ENCODE measurements around the gene SNED1. TPM values are rescaled to one million over a fixed set of nuclear protein-coding genes. Genes with fewer than 3 reads are reported as not detected.
"Not testable (repeated sequence)": the region's sequence is repeated elsewhere in the genome, so short reads cannot be mapped to it uniquely, and the experiment has no call there.

SNED1 gene
- total and polyA plus RNA-seq, 2 donors, result 3.2 to 7.1 TPM

GRCh38 chr2:241096979-241097378, 98.6 kb downstream of the SNED1 start:
- no peak overlapping the region for H3K4me3 ChIP-seq (ENCODE audit: low read length in 2 of 2)
- H3K4me1 ChIP-seq (ENCODE audit: control insufficient read depth in 2 of 2, insufficient read depth in 2 of 2, low read length in 2 of 2), result peaks cover 16 to 20% of the 10 kb centered on the region in 2 donors
- H3K36me3 ChIP-seq (ENCODE audit: control insufficient read depth in 2 of 2, insufficient read depth in 2 of 2, low read length in 1 of 2), result peaks cover 51 to 69% of the 10 kb centered on the region in 2 donors
- no peaks in the 10 kb centered on the region for H3K27me3 ChIP-seq (ENCODE audit: control insufficient read depth in 2 of 2, insufficient read depth in 1 of 2, low read length in 1 of 2)
- H3K27ac ChIP-seq (ENCODE audit: low read depth in 1 of 2, low read length in 1 of 2), result no peak overlapping the region
- DNase-seq (ENCODE audit: low read depth in 6 of 9, low spot score in 9 of 9), result no peak
- 97% methylated on average over 8 of the region's 8 CpGs for WGBS
- no peaks in the 10 kb centered on the region for H3K9me3 ChIP-seq (ENCODE audit: control insufficient read depth in 2 of 2, insufficient read depth in 1 of 2, low read length in 1 of 2)

GRCh38 chr2:241099246-241099645, 100.8 kb downstream of the SNED1 start:
- Histone ChIP-seq H3K27ac (ENCODE audit: low read depth in 1 of 2, low read length in 1 of 2) (no peak overlapping the region), H3K9me3 (ENCODE audit: control insufficient read depth in 2 of 2, insufficient read depth in 1 of 2, low read length in 1 of 2) (no peaks in the 10 kb centered on the region), H3K4me1 (ENCODE audit: control insufficient read depth in 2 of 2, insufficient read depth in 2 of 2, low read length in 2 of 2) (peaks cover 20 to 26% of the 10 kb centered on the region in 2 donors), H3K4me3 (ENCODE audit: low read length in 2 of 2) (no peak overlapping the region), H3K36me3 (ENCODE audit: control insufficient read depth in 2 of 2, insufficient read depth in 2 of 2, low read length in 1 of 2) (peaks cover 29 to 48% of the 10 kb centered on the region in 2 donors), H3K27me3 (ENCODE audit: control insufficient read depth in 2 of 2, insufficient read depth in 1 of 2, low read length in 1 of 2) (no peaks in the 10 kb centered on the region)
- 96% methylated on average over 5 of the region's 5 CpGs for WGBS
- no peak for DNase-seq (ENCODE audit: low read depth in 6 of 9, low spot score in 9 of 9)

- Histone ChIP-seq H3K36me3 (ENCODE audit: control insufficient read depth in 2 of 2, insufficient read depth in 2 of 2, low read length in 1 of 2) (peaks cover 13 to 35% of the 10 kb centered on the region in 2 donors), H3K4me3 (ENCODE audit: low read length in 2 of 2) (peak within 1 kb of the TSS; percentile 86 to 90), H3K27me3 (ENCODE audit: control insufficient read depth in 2 of 2, insufficient read depth in 1 of 2, low read length in 1 of 2) (no peaks in the 10 kb centered on the region), H3K4me1 (ENCODE audit: control insufficient read depth in 2 of 2, insufficient read depth in 2 of 2, low read length in 2 of 2) (peaks cover 12 to 13% of the 10 kb centered on the region in 2 donors), H3K9me3 (ENCODE audit: control insufficient read depth in 2 of 2, insufficient read depth in 1 of 2, low read length in 1 of 2) (no peaks in the 10 kb centered on the region), H3K27ac (ENCODE audit: low read depth in 1 of 2, low read length in 1 of 2) (peak within 1 kb of the TSS; percentile 85 to 93)
- DNase-seq (ENCODE audit: low read depth in 6 of 9, low spot score in 9 of 9), result peak; percentile 52 to 91 (median 80)
- WGBS, result under 1% methylated on average over 56 of the region's 56 CpGs
Measured at GRCh38 chr2:241102239-241102803, 103.9 kb downstream of the SNED1 start, which contains the start of gene MTERF4. TSS of gene MTERF4 (minus strand) at chr2:241102287. CDS start at chr2:241102273, 14 bp downstream.

- H3K27ac ChIP-seq (ENCODE audit: low read depth in 1 of 2, low read length in 1 of 2), result peak overlapping the region; percentile 85 to 93
- no peak for DNase-seq (ENCODE audit: low read depth in 6 of 9, low spot score in 9 of 9)
- H3K4me3 ChIP-seq (ENCODE audit: low read length in 2 of 2), result peak overlapping the region; percentile 86 to 90
- WGBS, result 68% methylated on average over 5 of the region's 5 CpGs
- no peaks in the 10 kb centered on the region for H3K27me3 ChIP-seq (ENCODE audit: control insufficient read depth in 2 of 2, insufficient read depth in 1 of 2, low read length in 1 of 2)
- peaks cover 12 to 13% of the 10 kb centered on the region in 2 donors for H3K4me1 ChIP-seq (ENCODE audit: control insufficient read depth in 2 of 2, insufficient read depth in 2 of 2, low read length in 2 of 2)
- peaks cover 20 to 35% of the 10 kb centered on the region in 2 donors for H3K36me3 ChIP-seq (ENCODE audit: control insufficient read depth in 2 of 2, insufficient read depth in 2 of 2, low read length in 1 of 2)
- peaks cover 0 to under 1% of the 10 kb centered on the region in 2 donors for H3K9me3 ChIP-seq (ENCODE audit: control insufficient read depth in 2 of 2, insufficient read depth in 1 of 2, low read length in 1 of 2)
Measured at GRCh38 chr2:241103176-241103595, 104.8 kb downstream of the SNED1 start.

GRCh38 chr2:241104611-241105010, 106.2 kb downstream of the SNED1 start:
- Histone ChIP-seq H3K36me3 (ENCODE audit: control insufficient read depth in 2 of 2, insufficient read depth in 2 of 2, low read length in 1 of 2) (peaks cover 15 to 22% of the 10 kb centered on the region in 2 donors), H3K4me1 (ENCODE audit: control insufficient read depth in 2 of 2, insufficient read depth in 2 of 2, low read length in 2 of 2) (peaks cover 11 to 20% of the 10 kb centered on the region in 2 donors)
- not testable (repeated sequence) for H3K9me3 ChIP-seq (ENCODE audit: control insufficient read depth in 2 of 2, insufficient read depth in 1 of 2, low read length in 1 of 2); H3K4me3 ChIP-seq (ENCODE audit: low read length in 2 of 2); H3K27ac ChIP-seq (ENCODE audit: low read depth in 1 of 2, low read length in 1 of 2); DNase-seq (ENCODE audit: low read depth in 6 of 9, low spot score in 9 of 9); H3K27me3 ChIP-seq (ENCODE audit: control insufficient read depth in 2 of 2, insufficient read depth in 1 of 2, low read length in 1 of 2)
- WGBS, result 98% methylated on average over 10 of the region's 10 CpGs

- peaks cover 11 to 20% of the 10 kb centered on the region in 2 donors for H3K4me1 ChIP-seq (ENCODE audit: control insufficient read depth in 2 of 2, insufficient read depth in 2 of 2, low read length in 2 of 2)
Measured at GRCh38 chr2:241105641-241106040, 107.2 kb downstream of the SNED1 start.

GRCh38 chr2:241107031-241107783, 108.8 kb downstream of the SNED1 start:
- DNase-seq (ENCODE audit: low read depth in 6 of 9, low spot score in 9 of 9), result no peak
- 97% methylated on average over 9 of the region's 9 CpGs for WGBS
- peaks cover 4 to 14% of the 10 kb centered on the region in 2 donors for H3K4me1 ChIP-seq (ENCODE audit: control insufficient read depth in 2 of 2, insufficient read depth in 2 of 2, low read length in 2 of 2)
- H3K36me3 ChIP-seq (ENCODE audit: control insufficient read depth in 2 of 2, insufficient read depth in 2 of 2, low read length in 1 of 2), result peaks cover 12 to 21% of the 10 kb centered on the region in 2 donors
- H3K9me3 ChIP-seq (ENCODE audit: control insufficient read depth in 2 of 2, insufficient read depth in 1 of 2, low read length in 1 of 2), result peaks cover 0 to 3% of the 10 kb centered on the region in 2 donors
- no peak overlapping the region for H3K4me3 ChIP-seq (ENCODE audit: low read length in 2 of 2)
- no peaks in the 10 kb centered on the region for H3K27me3 ChIP-seq (ENCODE audit: control insufficient read depth in 2 of 2, insufficient read depth in 1 of 2, low read length in 1 of 2)
- no peak overlapping the region for H3K27ac ChIP-seq (ENCODE audit: low read depth in 1 of 2, low read length in 1 of 2)

More at GRCh38 chr2:241105641-241106040, 107.2 kb downstream of the SNED1 start:
- DNase-seq (ENCODE audit: low read depth in 6 of 9, low spot score in 9 of 9), result no peak
- Histone ChIP-seq H3K27ac (ENCODE audit: low read depth in 1 of 2, low read length in 1 of 2) (no peak overlapping the region), H3K9me3 (ENCODE audit: control insufficient read depth in 2 of 2, insufficient read depth in 1 of 2, low read length in 1 of 2) (peaks cover 0 to 3% of the 10 kb centered on the region in 2 donors), H3K36me3 (ENCODE audit: control insufficient read depth in 2 of 2, insufficient read depth in 2 of 2, low read length in 1 of 2) (peaks cover 12 to 18% of the 10 kb centered on the region in 2 donors), H3K27me3 (ENCODE audit: control insufficient read depth in 2 of 2, insufficient read depth in 1 of 2, low read length in 1 of 2) (no peaks in the 10 kb centered on the region), H3K4me3 (ENCODE audit: low read length in 2 of 2) (no peak overlapping the region)
- 87% methylated on average over 3 of the region's 3 CpGs for WGBS

GRCh38 chr2:241108271-241109209, 110.1 kb downstream of the SNED1 start:
- peaks cover 0 to 3% of the 10 kb centered on the region in 2 donors for H3K9me3 ChIP-seq (ENCODE audit: control insufficient read depth in 2 of 2, insufficient read depth in 1 of 2, low read length in 1 of 2)
- 91% methylated on average over 35 of the region's 35 CpGs for WGBS
- H3K27ac ChIP-seq (ENCODE audit: low read depth in 1 of 2, low read length in 1 of 2), result peak overlapping the region; percentile 63 to 88
- H3K27me3 ChIP-seq (ENCODE audit: control insufficient read depth in 2 of 2, insufficient read depth in 1 of 2, low read length in 1 of 2), result no peaks in the 10 kb centered on the region
- peaks cover 0 to 8% of the 10 kb centered on the region in 2 donors for H3K4me1 ChIP-seq (ENCODE audit: control insufficient read depth in 2 of 2, insufficient read depth in 2 of 2, low read length in 2 of 2)
- H3K4me3 ChIP-seq (ENCODE audit: low read length in 2 of 2), result no peak overlapping the region
- DNase-seq (ENCODE audit: low read depth in 6 of 9, low spot score in 9 of 9), result peak in 1 of 9 donors; percentile 20
- peaks cover 16 to 27% of the 10 kb centered on the region in 2 donors for H3K36me3 ChIP-seq (ENCODE audit: control insufficient read depth in 2 of 2, insufficient read depth in 2 of 2, low read length in 1 of 2)
